PC-3 (cell line): ENCODE results near the gene TBX3.

ENCODE experiments used
- CTCF ChIP-seq: fragments of 300-600 bp; sonication (generic); conservative IDR thresholded peaks from 2 replicates; pipeline ENCODE4 v1.5.1; 2017; ENCODE audit warnings: antibody characterized with exemption, low read depth, mild to moderate bottlenecking, low read length
- EZH2 ChIP-seq: fragments of 300-600 bp; sonication (generic); IDR thresholded peaks from one replicate; pipeline ENCODE4 v1.6.1; 2017; ENCODE audit warnings: antibody characterized with exemption, mild to moderate bottlenecking, low read length; ENCODE audit not compliant: unreplicated experiment

DNA sequence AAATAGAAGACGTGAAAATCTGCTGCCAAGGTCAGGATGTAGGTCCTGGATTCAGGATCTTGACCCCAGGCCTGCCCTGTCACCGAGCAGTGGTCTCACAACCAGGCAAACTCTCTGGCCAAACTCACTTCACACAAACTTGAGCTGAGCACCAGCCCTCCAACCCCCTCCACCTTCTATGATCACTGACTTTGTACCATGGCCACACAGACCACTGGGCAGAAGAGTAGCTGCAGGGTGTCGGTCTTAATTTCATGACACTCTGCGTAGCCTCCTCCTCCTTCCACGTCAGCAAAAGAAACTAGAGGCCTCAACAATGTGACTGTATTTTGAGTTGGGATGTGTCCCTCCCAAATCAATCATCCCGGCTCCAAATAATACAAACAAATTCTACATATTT lies 7.2 kb upstream of the TBX3 start:
- TF ChIP-seq CTCF (no peak), EZH2 (no peak)
